Kidney (tissue), 14 donors: ENCODE data around the gene HDLBP. TPM values are rescaled to one million over a fixed set of nuclear protein-coding genes. Genes with fewer than 3 reads are reported as not detected.

Experiments used
- DNase-seq, 5 donors: peaks; one replicate each; pipeline ENCODE4 v3.0.0-alpha.2; 2013 to 2020
- FAIRE-seq: peaks from 2 replicates; lab custom pipeline; 2012; peaks lifted over from hg19 to GRCh38; lab: Jason Lieb, UNC
- H3K27ac ChIP-seq, 2 donors: one replicate each; pipeline ENCODE4 v1.7.0; 2013; ENCODE audit warnings: low read depth in 2 of 2, low read length in 2 of 2, inconsistent platforms in 1 of 2
- H3K27me3 ChIP-seq: one replicate; pipeline ENCODE4 v1.7.1; 2013; ENCODE audit warnings: low read length, inconsistent platforms; ENCODE audit not compliant: control insufficient read depth, insufficient read depth
- H3K36me3 ChIP-seq, 3 donors: one replicate each; pipeline versions ENCODE4 v1.7.0 to v1.7.1; 2013; ENCODE audit warnings: low read length in 3 of 3, control low read depth in 1 of 3, inconsistent platforms in 1 of 3; ENCODE audit not compliant: insufficient read depth in 3 of 3, control insufficient read depth in 2 of 3
- H3K4me1 ChIP-seq, 3 donors: one replicate each; pipeline versions ENCODE4 v1.7.0 to v1.7.1; 2013; ENCODE audit warnings: low read length in 3 of 3, inconsistent platforms in 1 of 3, low read depth in 1 of 3; ENCODE audit not compliant: control insufficient read depth in 2 of 3, insufficient read depth in 2 of 3
- H3K4me3 ChIP-seq, 3 donors: one replicate each; pipeline versions ENCODE4 v1.7.0 to v1.8.1; 2013; ENCODE audit warnings: low read length in 3 of 3, control low read depth in 1 of 3, inconsistent platforms in 1 of 3
- H3K9ac ChIP-seq, 3 donors: one replicate each; pipeline versions ENCODE4 v1.7.0 to v1.7.1; 2013; ENCODE audit warnings: low read length in 3 of 3, control low read depth in 1 of 3, inconsistent platforms in 1 of 3
- H3K9me3 ChIP-seq, 3 donors: one replicate each; pipeline versions ENCODE4 v1.7.0 to v1.7.1; 2013; ENCODE audit warnings: low read length in 3 of 3, control low read depth in 1 of 3, inconsistent platforms in 1 of 3; ENCODE audit not compliant: control insufficient read depth in 2 of 3, insufficient read depth in 1 of 3
- intact Hi-C: fragments of 100-400 bp; cut with DNase I; formaldehyde crosslinking; loops from one replicate; pipeline ENCODE4 v1.11.1; 2022
- polyA plus RNA-seq: library from polyadenylated mRNA; stranded (reverse); fragments of 350-450 nt; fragmentation: Illumina TruSeq; extraction: RNeasy Lipid Tissue Mini Kit (QIAGEN cat#74804); gene quantifications from one replicate; pipeline ENCODE4 v1.2.3, GENCODE V29; 2014; ENCODE audit warnings: low read depth, low replicate concordance; ENCODE audit not compliant: insufficient read depth
- total RNA-seq: library from RNA; stranded (reverse); fragmentation: NEBNext Ultra II Directional; extraction: Animal tissue kit (Norgen Biotek cat#: 25700); gene quantifications from one replicate; pipeline ENCODE4 v1.2.1, GENCODE V29; 2021
- TF ChIP-seq, protein P1 (sequence below): IDR thresholded peaks from 3 replicates; pipeline ENCODE4 v1.5.1; 2012; ENCODE audit warnings: mild to moderate bottlenecking, moderate library complexity, borderline replicate concordance; ENCODE audit not compliant: insufficient read depth; ENCODE audit errors: extremely low read depth
- donor health status: control.
- donor health status: control.
- donor health status: control.
- donor health status: control.
- donor health status: control.
- donor health status: DM: yes; HTN: yes; CAD: no.
- donor health status: Normal renal cell carcinoma (clear cell type).

HDLBP gene
- total and polyA plus RNA-seq, 2 donors from 2014 or later, result 256 to 356 TPM

DNA sequence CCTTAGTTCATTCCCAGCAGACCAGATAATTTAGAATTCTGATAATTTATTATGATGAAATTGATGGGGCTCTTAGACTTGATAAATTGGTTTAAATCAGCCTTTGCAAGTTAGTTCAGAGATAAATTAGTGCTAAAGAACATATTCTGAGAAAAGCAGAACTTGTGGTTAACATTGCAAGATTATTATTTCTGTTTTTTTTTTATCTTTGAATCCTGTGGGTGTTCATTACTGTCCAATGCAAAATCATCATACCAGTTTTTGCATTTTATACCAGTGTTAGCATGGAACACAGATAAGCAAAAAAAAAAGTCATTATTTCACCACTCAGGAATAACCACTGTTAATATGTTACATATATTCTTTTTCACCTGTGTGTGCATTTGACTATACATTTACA lies 9.3 kb upstream of the HDLBP start:
- H3K27ac ChIP-seq, result no peak overlapping the region
- H3K9ac ChIP-seq, result no peak overlapping the region
- no peak overlapping the region for H3K4me3 ChIP-seq
- intact Hi-C loops, result no loop called here
- DNase-seq (no peak), FAIRE-seq (no peak)
- peaks cover 0 to 12% (median 10%) of the 10 kb centered on the region in 3 donors for H3K4me1 ChIP-seq
- H3K27me3 ChIP-seq, result no peaks in the 10 kb centered on the region
- H3K36me3 ChIP-seq, result peaks cover 3 to 6% (median 6%) of the 10 kb centered on the region in 3 donors
- TF ChIP-seq, protein P1, sequence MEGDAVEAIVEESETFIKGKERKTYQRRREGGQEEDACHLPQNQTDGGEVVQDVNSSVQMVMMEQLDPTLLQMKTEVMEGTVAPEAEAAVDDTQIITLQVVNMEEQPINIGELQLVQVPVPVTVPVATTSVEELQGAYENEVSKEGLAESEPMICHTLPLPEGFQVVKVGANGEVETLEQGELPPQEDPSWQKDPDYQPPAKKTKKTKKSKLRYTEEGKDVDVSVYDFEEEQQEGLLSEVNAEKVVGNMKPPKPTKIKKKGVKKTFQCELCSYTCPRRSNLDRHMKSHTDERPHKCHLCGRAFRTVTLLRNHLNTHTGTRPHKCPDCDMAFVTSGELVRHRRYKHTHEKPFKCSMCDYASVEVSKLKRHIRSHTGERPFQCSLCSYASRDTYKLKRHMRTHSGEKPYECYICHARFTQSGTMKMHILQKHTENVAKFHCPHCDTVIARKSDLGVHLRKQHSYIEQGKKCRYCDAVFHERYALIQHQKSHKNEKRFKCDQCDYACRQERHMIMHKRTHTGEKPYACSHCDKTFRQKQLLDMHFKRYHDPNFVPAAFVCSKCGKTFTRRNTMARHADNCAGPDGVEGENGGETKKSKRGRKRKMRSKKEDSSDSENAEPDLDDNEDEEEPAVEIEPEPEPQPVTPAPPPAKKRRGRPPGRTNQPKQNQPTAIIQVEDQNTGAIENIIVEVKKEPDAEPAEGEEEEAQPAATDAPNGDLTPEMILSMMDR, result no peak
- no peaks in the 10 kb centered on the region for H3K9me3 ChIP-seq

DNA sequence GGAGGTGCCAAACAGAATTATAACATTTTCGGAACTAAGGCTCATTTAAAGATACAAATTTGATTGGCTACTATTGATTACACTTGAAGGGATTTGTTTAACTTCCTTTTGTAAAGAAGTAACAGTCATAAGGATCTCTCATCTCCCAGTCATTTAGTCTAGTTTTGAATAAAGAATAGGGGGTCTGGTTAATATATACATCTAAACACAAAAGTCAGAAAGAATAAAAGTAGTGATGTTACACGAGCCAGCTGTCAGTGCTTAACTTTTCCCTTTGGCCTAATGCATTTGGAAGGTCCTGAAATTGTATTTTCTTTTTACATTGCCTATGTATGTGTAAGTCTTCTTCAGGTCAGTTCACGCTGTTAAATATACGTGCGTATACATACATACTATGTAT lies 8.3 kb upstream of the HDLBP start:
- H3K4me1 ChIP-seq, result peaks cover 0 to 12% (median 10%) of the 10 kb centered on the region in 3 donors
- no peaks in the 10 kb centered on the region for H3K27me3 ChIP-seq
- TF ChIP-seq, protein P1, result no peak
- no peak overlapping the region for H3K4me3 ChIP-seq
- no peak overlapping the region for H3K27ac ChIP-seq
- H3K9ac ChIP-seq, result no peak overlapping the region
- FAIRE-seq (no peak), DNase-seq (peak in 1 of 5 donors; percentile 12)
- intact Hi-C loops, result no loop called here
- H3K36me3 ChIP-seq, result peaks cover 0 to 6% (median 6%) of the 10 kb centered on the region in 3 donors
- no peaks in the 10 kb centered on the region for H3K9me3 ChIP-seq

DNA sequence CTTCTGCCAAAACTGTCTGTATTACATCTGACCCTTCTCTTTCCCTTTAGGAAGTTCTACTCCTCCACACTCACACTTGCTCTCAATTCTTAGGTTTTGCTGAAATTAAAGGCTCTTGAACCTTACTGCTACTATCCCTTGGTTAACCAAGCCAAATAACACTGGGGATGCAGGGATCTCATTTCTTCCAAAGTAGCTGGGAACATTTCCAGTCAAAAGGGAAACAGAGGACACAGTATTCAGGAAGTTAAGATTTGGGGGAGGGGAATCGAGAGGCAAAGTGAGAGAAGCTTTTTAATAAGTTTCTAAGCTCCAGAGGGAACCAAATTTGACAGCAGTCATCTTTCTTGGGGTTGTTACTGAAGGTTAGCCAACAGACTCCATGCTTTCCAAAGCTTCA lies 6.4 kb upstream of the HDLBP start:
- no peak overlapping the region for H3K4me3 ChIP-seq
- H3K9me3 ChIP-seq, result no peaks in the 10 kb centered on the region
- H3K4me1 ChIP-seq, result peaks cover 3 to 24% (median 15%) of the 10 kb centered on the region in 3 donors
- no peak for DNase-seq
- H3K27ac ChIP-seq, result no peak overlapping the region
- intact Hi-C loops, result no loop called here
- TF ChIP-seq, protein P1, result no peak
- H3K27me3 ChIP-seq, result no peaks in the 10 kb centered on the region
- H3K9ac ChIP-seq, result no peak overlapping the region
- peaks cover 0 to 6% (median 4%) of the 10 kb centered on the region in 3 donors for H3K36me3 ChIP-seq
- no peak for FAIRE-seq

DNA sequence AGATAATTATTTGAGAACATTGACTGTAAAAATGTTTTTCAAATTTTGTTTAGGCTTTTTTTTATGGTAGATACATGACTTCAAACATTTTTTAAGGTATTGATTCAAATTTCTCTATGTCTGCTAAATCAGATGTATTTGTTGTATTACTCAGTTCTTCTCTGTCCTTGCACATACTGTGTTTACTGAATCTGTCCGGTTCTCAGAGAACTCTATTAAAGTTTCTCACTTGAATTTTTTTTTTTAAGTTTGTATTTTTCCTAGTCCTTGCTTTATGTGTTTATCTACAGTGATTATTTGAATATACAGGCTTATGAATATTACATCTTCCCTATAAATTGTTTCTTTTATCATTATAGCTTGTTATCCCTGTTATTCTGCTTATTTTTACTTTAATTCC lies 5.6 kb upstream of the HDLBP start:
- no peak for DNase-seq
- H3K4me3 ChIP-seq, result no peak overlapping the region
- peaks cover 4 to 26% (median 15%) of the 10 kb centered on the region in 3 donors for H3K4me1 ChIP-seq
- FAIRE-seq, result no peak
- H3K9ac ChIP-seq, result no peak overlapping the region
- TF ChIP-seq, protein P1, result no peak
- peaks cover 0 to 2% (median 0%) of the 10 kb centered on the region in 3 donors for H3K36me3 ChIP-seq
- no peak overlapping the region for H3K27ac ChIP-seq
- H3K27me3 ChIP-seq, result no peaks in the 10 kb centered on the region
- intact Hi-C loops, result no loop called here
- H3K9me3 ChIP-seq, result no peaks in the 10 kb centered on the region
